Mammary epithelial cell (primary cell): ENCODE measurements around the gene ZNF653.

ENCODE experiments used
- EZH2 ChIP-seq: IDR thresholded peaks from 2 replicates; pipeline ENCODE4 v1.6.1; 2012; ENCODE audit warnings: low read length, inconsistent platforms, borderline replicate concordance
- TF ChIP-seq, protein P1 (sequence below), 2 donors: IDR thresholded peaks in 1 of 2; conservative IDR thresholded peaks in 1 of 2; 2 replicates each; pipeline ENCODE4 v1.5.1; 2011 to 2012; ENCODE audit warnings: inconsistent platforms in 2 of 2, low read length in 2 of 2, mild to moderate bottlenecking in 2 of 2, control low read depth in 1 of 2, low read depth in 1 of 2; ENCODE audit not compliant: insufficient read depth in 1 of 2; ENCODE audit errors: extremely low read depth in 1 of 2

DNA sequence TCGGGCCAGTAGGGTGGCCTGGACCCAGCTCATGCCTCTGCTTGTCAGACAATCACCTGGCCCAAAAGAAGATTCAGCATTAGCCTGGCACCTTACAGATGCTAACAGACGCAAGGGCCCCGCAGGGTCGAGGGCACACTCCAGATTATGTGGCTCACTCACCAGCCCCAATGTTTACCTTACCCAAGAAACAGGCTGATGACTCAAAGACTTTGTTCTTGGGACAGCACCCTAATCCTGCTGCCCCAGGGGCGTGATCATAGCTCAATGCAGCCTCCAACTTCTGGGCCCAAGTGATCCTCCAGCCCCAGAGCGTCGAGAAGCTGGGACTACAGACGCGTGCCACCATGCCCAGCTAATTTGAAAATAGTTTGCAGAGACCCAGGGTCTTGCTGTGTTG lies 13.5 kb upstream of the ZNF653 start:
- TF ChIP-seq, protein P1, sequence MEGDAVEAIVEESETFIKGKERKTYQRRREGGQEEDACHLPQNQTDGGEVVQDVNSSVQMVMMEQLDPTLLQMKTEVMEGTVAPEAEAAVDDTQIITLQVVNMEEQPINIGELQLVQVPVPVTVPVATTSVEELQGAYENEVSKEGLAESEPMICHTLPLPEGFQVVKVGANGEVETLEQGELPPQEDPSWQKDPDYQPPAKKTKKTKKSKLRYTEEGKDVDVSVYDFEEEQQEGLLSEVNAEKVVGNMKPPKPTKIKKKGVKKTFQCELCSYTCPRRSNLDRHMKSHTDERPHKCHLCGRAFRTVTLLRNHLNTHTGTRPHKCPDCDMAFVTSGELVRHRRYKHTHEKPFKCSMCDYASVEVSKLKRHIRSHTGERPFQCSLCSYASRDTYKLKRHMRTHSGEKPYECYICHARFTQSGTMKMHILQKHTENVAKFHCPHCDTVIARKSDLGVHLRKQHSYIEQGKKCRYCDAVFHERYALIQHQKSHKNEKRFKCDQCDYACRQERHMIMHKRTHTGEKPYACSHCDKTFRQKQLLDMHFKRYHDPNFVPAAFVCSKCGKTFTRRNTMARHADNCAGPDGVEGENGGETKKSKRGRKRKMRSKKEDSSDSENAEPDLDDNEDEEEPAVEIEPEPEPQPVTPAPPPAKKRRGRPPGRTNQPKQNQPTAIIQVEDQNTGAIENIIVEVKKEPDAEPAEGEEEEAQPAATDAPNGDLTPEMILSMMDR (conservative IDR thresholded peaks at IDR 0.05 in 1 of 2, IDR thresholded peaks at IDR 0.05 in 1 of 2; ENCODE audit: extremely low read depth in 1 of 2, insufficient read depth in 1 of 2, low read depth in 1 of 2, low read length in 2 of 2): no peak
- no peak for TF ChIP-seq EZH2
